IMR-90 (cell line): Measurements from ENCODE around the gene IGHMBP2.

Source experiments
- POLR2A ChIP-seq: IDR thresholded peaks from 2 replicates; pipeline ENCODE4 v1.6.1; 2012; ENCODE audit warnings: mild to moderate bottlenecking, low read depth, low read length
- TF ChIP-seq, protein P1 (sequence below): conservative IDR thresholded peaks from 2 replicates; pipeline ENCODE4 v1.5.1; 2012; ENCODE audit warnings: mild to moderate bottlenecking, low read depth, low read length, improper control_type of control experiment

GRCh38 chr11:68900835-68901381 is 2.8 kb upstream of the IGHMBP2 start:
- TF ChIP-seq, protein P1, sequence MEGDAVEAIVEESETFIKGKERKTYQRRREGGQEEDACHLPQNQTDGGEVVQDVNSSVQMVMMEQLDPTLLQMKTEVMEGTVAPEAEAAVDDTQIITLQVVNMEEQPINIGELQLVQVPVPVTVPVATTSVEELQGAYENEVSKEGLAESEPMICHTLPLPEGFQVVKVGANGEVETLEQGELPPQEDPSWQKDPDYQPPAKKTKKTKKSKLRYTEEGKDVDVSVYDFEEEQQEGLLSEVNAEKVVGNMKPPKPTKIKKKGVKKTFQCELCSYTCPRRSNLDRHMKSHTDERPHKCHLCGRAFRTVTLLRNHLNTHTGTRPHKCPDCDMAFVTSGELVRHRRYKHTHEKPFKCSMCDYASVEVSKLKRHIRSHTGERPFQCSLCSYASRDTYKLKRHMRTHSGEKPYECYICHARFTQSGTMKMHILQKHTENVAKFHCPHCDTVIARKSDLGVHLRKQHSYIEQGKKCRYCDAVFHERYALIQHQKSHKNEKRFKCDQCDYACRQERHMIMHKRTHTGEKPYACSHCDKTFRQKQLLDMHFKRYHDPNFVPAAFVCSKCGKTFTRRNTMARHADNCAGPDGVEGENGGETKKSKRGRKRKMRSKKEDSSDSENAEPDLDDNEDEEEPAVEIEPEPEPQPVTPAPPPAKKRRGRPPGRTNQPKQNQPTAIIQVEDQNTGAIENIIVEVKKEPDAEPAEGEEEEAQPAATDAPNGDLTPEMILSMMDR: no peak
- no peak for TF ChIP-seq POLR2A
